GM12878 (cell line): Measurements from ENCODE around the gene TEX44. TPM values are rescaled to one million over a fixed set of nuclear protein-coding genes. Genes with fewer than 3 reads are reported as not detected.

Source experiments
- ATAC-seq: fragments of 200-7000 bp; cut with Tn5 transposase; 3 replicates; pipeline ENCODE4 v1.9.1; 2020; ENCODE audit warnings: mild to moderate bottlenecking, moderate library complexity
- BruUV-seq: library from RNA; stranded (reverse); fragments of 400-500 nt; replicated peaks from 2 replicates; lab custom pipeline; 2021; lab: Mats Ljungman, UMichigan
- CTCF ChIA-PET: fragments of 300-600 bp; sonication (Branson Sonifier 250); formaldehyde crosslinking; extraction: SDS; loops from one replicate; lab custom pipeline; 2021; ENCODE audit warnings: inconsistent platforms; lab: Yijun Ruan, JAX
- POLR2A ChIA-PET: fragments of 350-600 bp; formaldehyde crosslinking; extraction: SDS; loops from one replicate; lab custom pipeline; 2021; ENCODE audit warnings: inconsistent platforms; lab: Charles Lee
- RAD21 ChIA-PET: fragments of 300-600 bp; sonication (Branson Sonifier 250); formaldehyde crosslinking; loops from one replicate; lab custom pipeline; 2023; ENCODE audit warnings: antibody characterized with exemption; ENCODE audit not compliant: unreplicated experiment; lab: Charles Lee
- SMC1A ChIA-PET: fragments of 300-600 bp; sonication (Branson Sonifier 250); formaldehyde crosslinking; loops from one replicate; lab custom pipeline; 2023; ENCODE audit not compliant: unreplicated experiment, uncharacterized antibody; lab: Charles Lee
- DNase-seq: peaks from one replicate; pipeline ENCODE4 v3.0.0-alpha.2; 2011; ENCODE audit warnings: low read depth, low spot score
- FAIRE-seq: peaks from 3 replicates; lab custom pipeline; 2011; peaks lifted over from hg19 to GRCh38; lab: Jason Lieb, UNC
- H2AFZ ChIP-seq: 2 replicates; pipeline ENCODE4 v1.6.0; 2011; ENCODE audit warnings: low read depth, low read length, control low read depth; ENCODE audit not compliant: control insufficient read depth
- H3K27ac ChIP-seq: 2 replicates; pipeline ENCODE4 v1.5.1; 2011; ENCODE audit warnings: control low read depth; ENCODE audit not compliant: control insufficient read depth, insufficient read depth
- H3K27me3 ChIP-seq, 2 experiments: replicated peaks in 1 of 2; 2 replicates each; pipeline versions ENCODE4 v1.6.0 to v1.6.1; 2011; ENCODE audit warnings: low read length in 1 of 2; ENCODE audit not compliant: control insufficient read depth in 2 of 2, insufficient read depth in 2 of 2
- H3K36me3 ChIP-seq, 2 experiments: 2 replicates each; pipeline ENCODE4 v1.5.1; 2011; ENCODE audit warnings: low read length in 1 of 2; ENCODE audit not compliant: control insufficient read depth in 2 of 2, insufficient read depth in 2 of 2
- H3K4me1 ChIP-seq: 2 replicates; pipeline ENCODE4 v1.6.1; 2011; ENCODE audit warnings: mild to moderate bottlenecking, low read length, moderate library complexity, mixed read lengths; ENCODE audit not compliant: control insufficient read depth, insufficient read depth
- H3K4me2 ChIP-seq: 2 replicates; pipeline ENCODE4 v1.6.0; 2011; ENCODE audit warnings: control low read depth; ENCODE audit not compliant: control insufficient read depth, insufficient read depth
- H3K4me3 ChIP-seq: fragments of 200-600 bp; sonication (generic); 2 replicates; pipeline ENCODE4 v1.5.1; 2016
- H3K79me2 ChIP-seq: 2 replicates; pipeline ENCODE4 v1.6.0; 2011; ENCODE audit warnings: low read length; ENCODE audit not compliant: control insufficient read depth, insufficient read depth
- H3K9ac ChIP-seq: 2 replicates; pipeline ENCODE4 v1.8.0; 2011; ENCODE audit warnings: low read length, control low read depth, mixed read lengths; ENCODE audit not compliant: control insufficient read depth, insufficient read depth
- H3K9me3 ChIP-seq: replicated peaks from 3 replicates; pipeline ENCODE4 v1.5.1; 2011; ENCODE audit warnings: mild to moderate bottlenecking, low read length; ENCODE audit not compliant: control insufficient read depth, insufficient read depth
- H4K20me1 ChIP-seq: 2 replicates; pipeline ENCODE4 v1.6.0; 2011; ENCODE audit not compliant: control insufficient read depth, insufficient read depth
- CREB1 ChIP-seq: IDR thresholded peaks from 2 replicates; pipeline ENCODE4 v1.6.1; 2012; ENCODE audit warnings: low read depth, mild to moderate bottlenecking, inconsistent platforms
- GABPA ChIP-seq: IDR thresholded peaks from 2 replicates; pipeline ENCODE4 v1.6.1; 2014; ENCODE audit warnings: antibody characterized with exemption, low read depth, mild to moderate bottlenecking, inconsistent platforms
- JUND ChIP-seq: IDR thresholded peaks from 2 replicates; pipeline ENCODE4 v1.6.1; 2012; ENCODE audit warnings: low read depth, mild to moderate bottlenecking, low read length, improper control_type of control experiment, moderate library complexity
- MTA3 ChIP-seq: IDR thresholded peaks from 2 replicates; pipeline ENCODE4 v1.6.1; 2012; ENCODE audit warnings: low read length, inconsistent platforms, borderline replicate concordance
- MXI1 ChIP-seq: fragments of 150-350 bp; IDR thresholded peaks from 2 replicates; pipeline ENCODE4 v1.6.1; 2011; ENCODE audit warnings: low read depth, mild to moderate bottlenecking, inconsistent platforms, low read length, improper control_type of control experiment
- ZBED1 ChIP-seq: IDR thresholded peaks from 2 replicates; pipeline ENCODE4 v1.6.1; 2016; ENCODE audit warnings: borderline replicate concordance
- WGBS: methylation state at CpG from one replicate; pipeline ENCODE4 v1.1.6; 2016; ENCODE audit warnings: low lambda C conversion rate; ENCODE audit not compliant: insufficient replicate concordance, insufficient coverage; ENCODE audit errors: missing lambda C conversion rate; 5-methylcytosine and 5-hydroxymethylcytosine counted together
- in situ Hi-C: fragments of 300-500 bp; cut with MboI; formaldehyde crosslinking; loops from 9 replicates; pipeline ENCODE4 v1.14.3; 2018; ENCODE audit warnings: mixed read lengths
- intact Hi-C: fragments of 100-400 bp; cut with micrococcal nuclease; formaldehyde crosslinking; loops from one replicate; pipeline ENCODE4 v1.14.2; 2022; ENCODE audit not compliant: unreplicated experiment
- polyA plus RNA-seq, 11 experiments: library from polyadenylated mRNA; depleted of rRNA in 4 of 11; unstranded in 6 of 11; stranded (reverse) in 5 of 11; fragments of >200 nt; fragmentation: Nextera tagmentation in 4 of 11; fragmentation: Illumina TruSeq in 1 of 11; extraction: Ambion mirVana in 4 of 11; extraction: Trizol in 1 of 11; gene quantifications; 1 replicate in 1 of 11; 2 replicates in 10 of 11; pipeline versions ENCODE4 v1.2.1 to v1.2.3, GENCODE V29; 2011 to 2016; ENCODE audit warnings: inconsistent platforms in 2 of 11, missing spikeins in 2 of 11, low read depth in 1 of 11
- total RNA-seq, 4 experiments: library from RNA; depleted of rRNA in 3 of 4; stranded (reverse); fragments of >200 nt in 3 of 4; fragmentation: Illumina TruSeq in 1 of 4; extraction: Trizol in 1 of 4; gene quantifications; 2 replicates each; pipeline versions ENCODE4 v1.2.1 to v1.2.3, GENCODE V29; 2013 to 2021
- TF ChIP-seq, protein P1 (sequence below): fragments of 450-650 bp; IDR thresholded peaks from 2 replicates; pipeline ENCODE4 v1.6.1; 2017; ENCODE audit warnings: mild to moderate bottlenecking, low read depth, inconsistent platforms; ENCODE audit not compliant: poor library complexity, severe bottlenecking
- TF ChIP-seq, protein P2 (sequence below): fragments of 450-650 bp; conservative IDR thresholded peaks from 2 replicates; pipeline ENCODE4 v1.6.1; 2017; ENCODE audit warnings: mild to moderate bottlenecking, moderate library complexity

TEX44 gene
- total and polyA plus RNA-seq, 10 of the 15 experiments (the other 5 are each of a cell fraction or from before 2014, with no cell fraction given): not detected

DNA sequence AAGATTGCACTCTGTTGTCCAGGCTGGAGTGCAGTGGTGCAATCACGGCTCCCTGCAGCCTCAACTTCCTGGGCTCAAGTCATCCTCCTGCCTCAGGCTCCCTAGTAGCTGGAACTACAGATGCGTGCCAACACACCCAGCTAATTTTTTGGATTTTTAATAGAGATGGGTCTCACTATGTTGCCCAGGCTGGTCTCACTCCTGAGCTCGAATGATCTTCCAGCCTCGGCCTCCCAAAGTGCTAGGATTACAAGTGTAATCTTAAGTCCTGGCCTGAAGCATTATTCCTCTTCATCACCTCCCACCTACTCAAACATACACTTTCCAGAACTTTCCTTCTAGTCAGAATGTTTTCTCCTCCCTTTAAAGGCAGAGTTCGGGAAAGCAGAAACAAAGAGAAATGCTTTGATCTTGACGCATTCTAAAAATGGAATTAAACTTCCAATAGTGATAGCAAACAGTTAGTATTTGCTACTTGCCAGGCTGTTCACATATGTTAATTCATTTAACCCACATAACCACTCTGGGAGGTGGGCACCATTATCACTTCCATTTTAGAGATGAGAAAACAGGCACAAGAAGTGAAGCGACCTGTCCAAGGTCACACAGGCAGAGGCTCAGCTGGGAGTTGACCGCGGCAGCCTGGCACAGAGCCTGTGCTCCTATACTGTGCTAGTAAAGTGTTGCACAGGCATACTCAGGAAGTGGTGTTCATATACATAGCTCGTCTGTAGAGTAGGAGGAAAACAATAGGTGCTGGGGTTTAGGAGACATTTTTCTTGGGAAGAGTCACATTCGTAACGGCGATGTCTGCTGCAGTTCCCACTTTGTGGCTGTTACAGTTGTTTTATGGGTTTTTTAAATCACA, 24.6 kb downstream of the TEX44 start:
- 78% methylated on average over 13 of the region's 13 CpGs for WGBS
- BruUV-seq: no TSS peak
- DNase-seq (no peak), FAIRE-seq (no peak), ATAC-seq (no peak)
- Histone ChIP-seq H4K20me1 (no peaks in the 10 kb centered on the region), H2AFZ (no peak overlapping the region), H3K4me2 (no peak overlapping the region), H3K4me3 (no peak overlapping the region), H3K27ac (no peak overlapping the region), H3K4me1 (peaks cover 22% of the 10 kb centered on the region), H3K9ac (no peak overlapping the region), H3K79me2 (peaks cover 7% of the 10 kb centered on the region), H3K9me3 (no peaks in the 10 kb centered on the region), H3K27me3 (no peaks in the 10 kb centered on the region)
- SMC1A ChIA-PET: interaction anchor here (1.0 to 10.8 kb wide), 2 partner anchors 22 to 56 kb away, joined by 3 to 255 read pairs; no protein-coding TSS in a partner anchor
- CTCF ChIA-PET: interaction anchor here (0.6 to 2.6 kb wide), 5 partner anchors 15 to 99 kb away, joined by 3 to 12 read pairs (median 4); no protein-coding TSS in a partner anchor
- POLR2A ChIA-PET: interaction anchor here (0.9 to 2.3 kb wide), 3 partner anchors 26 to 55 kb away, joined by 4 to 8 read pairs (median 5); no protein-coding TSS in a partner anchor
- in situ Hi-C loops: no loop called here
- RAD21 ChIA-PET: interaction anchor here (1.5 to 1.7 kb wide), 2 partner anchors 9 to 58 kb away, joined by 3 to 7 read pairs; no protein-coding TSS in a partner anchor
- intact Hi-C loops: no loop called here
- no peak for TF ChIP-seq CREB1
- TF ChIP-seq, all 136 proteins: peak for 0
- H3K36me3 ChIP-seq: no peaks in the 10 kb centered on the region

DNA sequence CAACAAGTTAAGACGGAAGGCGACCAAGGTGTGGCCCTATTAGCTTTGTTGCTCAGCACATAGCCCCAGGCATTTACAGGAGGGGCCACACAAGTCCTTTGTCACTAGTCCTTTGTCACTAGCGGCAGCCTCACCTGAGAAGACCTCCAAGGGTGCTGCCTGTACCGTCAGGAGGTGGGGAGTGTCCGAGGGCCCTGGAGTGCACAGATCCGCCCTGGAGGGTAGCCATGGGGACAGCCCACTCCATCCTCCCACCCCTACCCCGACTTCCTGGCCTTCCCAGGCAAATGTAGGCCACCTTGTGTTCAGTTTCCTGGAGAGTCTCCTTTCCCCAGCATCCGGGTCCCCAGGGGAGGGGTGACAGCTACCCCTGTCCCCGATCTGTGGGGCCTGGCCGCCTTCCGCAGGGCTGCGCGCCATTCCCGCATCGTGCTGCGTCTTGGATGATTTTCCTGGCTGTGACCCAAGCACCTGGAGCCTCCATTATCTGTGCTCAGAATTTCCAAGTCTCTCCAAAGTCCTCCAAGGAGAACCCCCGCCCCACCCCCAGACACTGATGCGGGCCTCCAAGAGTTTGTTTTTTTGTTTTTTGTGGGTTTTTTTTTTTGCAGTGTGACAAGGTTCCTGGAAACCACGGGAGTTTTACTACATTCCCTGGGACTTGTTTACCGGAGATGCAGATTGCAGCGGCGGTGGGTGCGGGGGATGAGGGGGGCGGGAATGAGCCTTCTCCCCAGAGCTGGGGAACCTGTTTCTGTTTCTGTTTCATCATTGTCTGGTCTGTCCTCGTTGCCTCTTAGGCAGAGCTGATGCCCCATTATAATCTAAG, 28.6 kb downstream of the TEX44 start:
- intact Hi-C loops: no loop called here
- Histone ChIP-seq H3K9me3 (no peaks in the 10 kb centered on the region), H3K4me2 (no peak overlapping the region), H4K20me1 (no peaks in the 10 kb centered on the region), H3K36me3 (no peaks in the 10 kb centered on the region), H2AFZ (peak overlapping the region; percentile 51), H3K4me1 (no peaks in the 10 kb centered on the region; the same call in 1 of the 2 replicates), H3K79me2 (no peaks in the 10 kb centered on the region), H3K27ac (no peak overlapping the region), H3K27me3 (no peaks in the 10 kb centered on the region; a peak in 1 of 4 replicates), H3K9ac (no peak overlapping the region), H3K4me3 (no peak overlapping the region)
- 65% methylated on average over 25 of the region's 25 CpGs for WGBS
- ChIA-PET SMC1A (interaction anchor here (1.1 kb wide), 1 partner anchor 21 kb away, joined by 3 read pairs; no protein-coding TSS in a partner anchor), POLR2A (interaction anchor here (0.6 to 3.7 kb wide), 5 partner anchors 12 to 87 kb away, joined by 3 to 13 read pairs (median 8); partner anchors contain the start of gene PTMA), CTCF (interaction anchor here (0.7 to 2.5 kb wide), 3 partner anchors 27 to 93 kb away, joined by 3 to 7 read pairs (median 3); no protein-coding TSS in a partner anchor), RAD21 (interaction anchor here (1.0 to 1.2 kb wide), 2 partner anchors 8 to 56 kb away, joined by 4 read pairs; no protein-coding TSS in a partner anchor)
- BruUV-seq: no TSS peak
- ATAC-seq (0 out of 3 replicates have a peak, but pooled peaks have one; percentile 26), FAIRE-seq (no peak), DNase-seq (no peak)
- in situ Hi-C loops: no loop called here
- TF ChIP-seq ZBED1 (no peak), MTA3 (no peak), MXI1 (no peak), GABPA (no peak), JUND (no peak)
- TF ChIP-seq, protein P1, sequence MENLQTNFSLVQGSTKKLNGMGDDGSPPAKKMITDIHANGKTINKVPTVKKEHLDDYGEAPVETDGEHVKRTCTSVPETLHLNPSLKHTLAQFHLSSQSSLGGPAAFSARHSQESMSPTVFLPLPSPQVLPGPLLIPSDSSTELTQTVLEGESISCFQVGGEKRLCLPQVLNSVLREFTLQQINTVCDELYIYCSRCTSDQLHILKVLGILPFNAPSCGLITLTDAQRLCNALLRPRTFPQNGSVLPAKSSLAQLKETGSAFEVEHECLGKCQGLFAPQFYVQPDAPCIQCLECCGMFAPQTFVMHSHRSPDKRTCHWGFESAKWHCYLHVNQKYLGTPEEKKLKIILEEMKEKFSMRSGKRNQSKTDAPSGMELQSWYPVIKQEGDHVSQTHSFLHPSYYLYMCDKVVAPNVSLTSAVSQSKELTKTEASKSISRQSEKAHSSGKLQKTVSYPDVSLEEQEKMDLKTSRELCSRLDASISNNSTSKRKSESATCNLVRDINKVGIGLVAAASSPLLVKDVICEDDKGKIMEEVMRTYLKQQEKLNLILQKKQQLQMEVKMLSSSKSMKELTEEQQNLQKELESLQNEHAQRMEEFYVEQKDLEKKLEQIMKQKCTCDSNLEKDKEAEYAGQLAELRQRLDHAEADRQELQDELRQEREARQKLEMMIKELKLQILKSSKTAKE: no peak
- TF ChIP-seq, protein P2, sequence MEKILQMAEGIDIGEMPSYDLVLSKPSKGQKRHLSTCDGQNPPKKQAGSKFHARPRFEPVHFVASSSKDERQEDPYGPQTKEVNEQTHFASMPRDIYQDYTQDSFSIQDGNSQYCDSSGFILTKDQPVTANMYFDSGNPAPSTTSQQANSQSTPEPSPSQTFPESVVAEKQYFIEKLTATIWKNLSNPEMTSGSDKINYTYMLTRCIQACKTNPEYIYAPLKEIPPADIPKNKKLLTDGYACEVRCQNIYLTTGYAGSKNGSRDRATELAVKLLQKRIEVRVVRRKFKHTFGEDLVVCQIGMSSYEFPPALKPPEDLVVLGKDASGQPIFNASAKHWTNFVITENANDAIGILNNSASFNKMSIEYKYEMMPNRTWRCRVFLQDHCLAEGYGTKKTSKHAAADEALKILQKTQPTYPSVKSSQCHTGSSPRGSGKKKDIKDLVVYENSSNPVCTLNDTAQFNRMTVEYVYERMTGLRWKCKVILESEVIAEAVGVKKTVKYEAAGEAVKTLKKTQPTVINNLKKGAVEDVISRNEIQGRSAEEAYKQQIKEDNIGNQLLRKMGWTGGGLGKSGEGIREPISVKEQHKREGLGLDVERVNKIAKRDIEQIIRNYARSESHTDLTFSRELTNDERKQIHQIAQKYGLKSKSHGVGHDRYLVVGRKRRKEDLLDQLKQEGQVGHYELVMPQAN: no peak
